ENCODE results near the gene AKT1.

The AKT1 gene

GRCh38 chr14:104806625-104807465 is 11.3 kb upstream of the AKT1 start:
- intact Hi-C loops (cut with micrococcal nuclease): no loop called here
- Mint-ChIP-seq H3K9me3 (no peaks in the 10 kb centered on the region), H3K4me1 (ENCODE audit: low read depth) (peaks cover 35% of the 10 kb centered on the region), H3K27me3 (peaks cover 4% of the 10 kb centered on the region), H3K27ac (peak overlapping the region; percentile 55), H3K4me3 (no peak overlapping the region), H3K36me3 (ENCODE audit: low read depth) (peaks cover under 1% of the 10 kb centered on the region)

GRCh38 chr14:104805941-104806624 is 10.5 kb upstream of the AKT1 start:
- H3K27ac Mint-ChIP-seq: no peak overlapping the region
- no peaks in the 10 kb centered on the region for H3K9me3 Mint-ChIP-seq
- intact Hi-C loops (cut with micrococcal nuclease): no loop called here
- H3K27me3 Mint-ChIP-seq: peaks cover 11% of the 10 kb centered on the region
- peaks cover 8% of the 10 kb centered on the region for H3K36me3 Mint-ChIP-seq (ENCODE audit: low read depth)
- no peak overlapping the region for H3K4me3 Mint-ChIP-seq
- H3K4me1 Mint-ChIP-seq (ENCODE audit: low read depth): peaks cover 42% of the 10 kb centered on the region

DNA sequence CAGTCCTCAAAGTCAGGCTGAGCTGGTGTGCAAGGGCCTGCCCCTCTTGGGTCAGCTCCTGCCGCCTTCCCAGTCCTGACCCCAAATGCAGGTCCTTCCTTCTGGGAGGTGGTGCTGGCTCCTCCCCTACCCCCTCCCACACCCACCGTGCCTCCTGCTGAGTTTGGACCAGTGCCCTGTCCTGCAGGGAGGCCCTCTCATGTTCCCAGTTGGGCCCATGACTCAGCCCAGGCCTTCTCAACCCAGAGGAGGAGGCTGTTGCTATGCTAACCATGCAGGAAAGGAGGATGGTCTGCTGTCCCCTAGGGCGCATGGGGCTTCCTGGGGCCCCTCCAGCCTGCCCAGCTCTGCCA is 9.8 kb upstream of the AKT1 start:
- peaks cover 8% of the 10 kb centered on the region for H3K36me3 Mint-ChIP-seq (ENCODE audit: low read depth)
- H3K27me3 Mint-ChIP-seq: peaks cover 11% of the 10 kb centered on the region
- peaks cover 43% of the 10 kb centered on the region for H3K4me1 Mint-ChIP-seq (ENCODE audit: low read depth)
- H3K27ac Mint-ChIP-seq: no peak overlapping the region
- no peak overlapping the region for H3K4me3 Mint-ChIP-seq
- intact Hi-C loops (cut with micrococcal nuclease): no loop called here
- H3K9me3 Mint-ChIP-seq: no peaks in the 10 kb centered on the region

DNA sequence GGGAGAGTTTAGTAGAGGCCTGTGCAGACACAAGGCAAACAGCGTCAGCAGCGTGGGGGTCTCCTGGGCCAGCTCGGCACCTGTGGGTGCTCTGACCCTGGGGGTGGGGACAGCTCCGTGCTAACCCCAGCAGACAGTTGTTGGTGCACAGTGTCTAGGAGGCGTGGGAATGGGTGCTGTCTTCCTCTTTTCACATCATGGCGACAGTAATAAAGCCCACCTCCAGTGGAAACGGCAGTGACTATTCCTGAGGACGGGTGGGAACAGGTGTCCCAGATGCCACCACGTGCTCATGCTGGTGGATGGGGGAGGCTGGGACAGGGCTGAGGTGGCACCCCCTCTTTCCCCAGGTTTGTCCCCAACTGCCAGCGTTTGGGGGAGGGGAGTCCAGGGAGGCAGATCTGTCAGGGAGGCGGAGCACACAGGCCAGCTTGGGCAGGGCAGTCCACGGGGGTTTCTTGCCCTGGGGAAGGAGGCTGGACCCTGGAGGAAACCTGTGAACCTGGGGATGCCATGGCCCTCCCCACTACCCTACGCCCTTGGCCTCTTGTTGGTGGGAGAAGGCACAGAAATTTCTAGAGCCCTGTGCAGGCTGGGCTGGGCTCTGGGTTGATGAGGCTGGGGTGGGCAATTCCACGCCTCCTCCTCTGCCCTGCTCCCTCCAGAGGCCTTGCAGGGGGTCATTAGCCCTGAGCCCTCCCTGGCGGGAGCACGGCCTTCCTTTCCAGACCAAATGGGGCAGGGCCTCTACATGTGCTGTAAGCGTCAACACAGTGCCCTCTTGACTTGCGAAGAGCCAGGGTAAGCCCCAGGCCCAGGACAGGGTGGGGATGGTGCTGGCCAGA is 9.2 kb upstream of the AKT1 start:
- peaks cover 8% of the 10 kb centered on the region for H3K36me3 Mint-ChIP-seq (ENCODE audit: low read depth)
- H3K27me3 Mint-ChIP-seq: peaks cover 15% of the 10 kb centered on the region
- no peaks in the 10 kb centered on the region for H3K9me3 Mint-ChIP-seq
- no peak overlapping the region for H3K27ac Mint-ChIP-seq
- intact Hi-C loops (cut with micrococcal nuclease): no loop called here
- peaks cover 47% of the 10 kb centered on the region for H3K4me1 Mint-ChIP-seq (ENCODE audit: low read depth)
- no peak overlapping the region for H3K4me3 Mint-ChIP-seq

GRCh38 chr14:104803912-104804410 is 8.4 kb upstream of the AKT1 start:
- Mint-ChIP-seq H3K9me3 (no peaks in the 10 kb centered on the region), H3K27me3 (peaks cover 17% of the 10 kb centered on the region), H3K27ac (no peak overlapping the region), H3K4me1 (ENCODE audit: low read depth) (peaks cover 54% of the 10 kb centered on the region), H3K36me3 (ENCODE audit: low read depth) (peaks cover 8% of the 10 kb centered on the region), H3K4me3 (no peak overlapping the region)
- intact Hi-C loops (cut with micrococcal nuclease): no loop called here

- Mint-ChIP-seq H3K36me3 (ENCODE audit: low read depth) (peaks cover 8% of the 10 kb centered on the region), H3K27ac (no peak overlapping the region), H3K9me3 (no peaks in the 10 kb centered on the region), H3K4me1 (ENCODE audit: low read depth) (peaks cover 60% of the 10 kb centered on the region), H3K4me3 (no peak overlapping the region), H3K27me3 (peaks cover 23% of the 10 kb centered on the region)
- intact Hi-C loops (cut with micrococcal nuclease): no loop called here
Measured at GRCh38 chr14:104803280-104803911, 7.8 kb upstream of the AKT1 start.

DNA sequence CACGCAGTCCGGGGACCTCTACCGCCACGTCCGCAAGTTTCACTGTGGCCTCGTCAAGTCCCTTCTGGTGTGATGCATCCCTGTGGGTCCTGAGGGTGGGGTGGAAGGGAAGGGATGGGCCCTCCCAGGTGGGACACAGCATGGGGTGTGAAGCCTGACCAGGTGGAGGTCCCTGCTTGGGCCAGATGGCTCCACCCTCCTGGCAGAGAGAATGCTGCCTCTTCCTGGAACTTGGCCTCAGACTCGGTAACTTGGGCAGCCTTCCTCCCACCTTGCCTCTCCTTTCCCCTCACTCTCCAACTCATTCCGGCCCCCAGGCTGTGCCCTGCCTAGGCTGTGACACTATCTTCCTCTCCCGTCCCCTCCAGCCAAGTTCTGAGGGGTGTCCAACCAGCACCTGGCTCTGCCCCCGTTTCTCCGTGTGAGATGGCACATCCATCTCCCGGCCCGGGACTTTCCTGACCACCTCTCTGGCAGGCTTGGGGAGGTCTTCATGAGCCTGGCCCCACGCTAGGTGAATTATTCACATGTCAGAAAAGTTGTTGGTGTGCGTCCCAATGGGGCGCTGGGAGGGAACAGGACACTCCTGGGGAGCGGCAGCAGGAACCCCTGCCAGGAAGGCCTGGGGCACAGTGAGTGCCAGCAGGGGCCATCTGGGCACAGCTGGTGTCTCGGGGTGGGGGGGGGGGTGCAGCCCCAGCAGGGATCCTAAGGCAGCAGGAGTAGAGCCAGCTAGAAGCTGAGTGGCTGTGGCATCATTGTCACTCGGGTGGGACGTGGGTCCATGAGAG is 7.0 kb upstream of the AKT1 start:
- H3K36me3 Mint-ChIP-seq (ENCODE audit: low read depth): peaks cover 8% of the 10 kb centered on the region
- H3K9me3 Mint-ChIP-seq: no peaks in the 10 kb centered on the region
- peaks cover 29% of the 10 kb centered on the region for H3K27me3 Mint-ChIP-seq
- no peak overlapping the region for H3K27ac Mint-ChIP-seq
- peaks cover 68% of the 10 kb centered on the region for H3K4me1 Mint-ChIP-seq (ENCODE audit: low read depth)
- no peak overlapping the region for H3K4me3 Mint-ChIP-seq
- intact Hi-C loops (cut with micrococcal nuclease): no loop called here

DNA sequence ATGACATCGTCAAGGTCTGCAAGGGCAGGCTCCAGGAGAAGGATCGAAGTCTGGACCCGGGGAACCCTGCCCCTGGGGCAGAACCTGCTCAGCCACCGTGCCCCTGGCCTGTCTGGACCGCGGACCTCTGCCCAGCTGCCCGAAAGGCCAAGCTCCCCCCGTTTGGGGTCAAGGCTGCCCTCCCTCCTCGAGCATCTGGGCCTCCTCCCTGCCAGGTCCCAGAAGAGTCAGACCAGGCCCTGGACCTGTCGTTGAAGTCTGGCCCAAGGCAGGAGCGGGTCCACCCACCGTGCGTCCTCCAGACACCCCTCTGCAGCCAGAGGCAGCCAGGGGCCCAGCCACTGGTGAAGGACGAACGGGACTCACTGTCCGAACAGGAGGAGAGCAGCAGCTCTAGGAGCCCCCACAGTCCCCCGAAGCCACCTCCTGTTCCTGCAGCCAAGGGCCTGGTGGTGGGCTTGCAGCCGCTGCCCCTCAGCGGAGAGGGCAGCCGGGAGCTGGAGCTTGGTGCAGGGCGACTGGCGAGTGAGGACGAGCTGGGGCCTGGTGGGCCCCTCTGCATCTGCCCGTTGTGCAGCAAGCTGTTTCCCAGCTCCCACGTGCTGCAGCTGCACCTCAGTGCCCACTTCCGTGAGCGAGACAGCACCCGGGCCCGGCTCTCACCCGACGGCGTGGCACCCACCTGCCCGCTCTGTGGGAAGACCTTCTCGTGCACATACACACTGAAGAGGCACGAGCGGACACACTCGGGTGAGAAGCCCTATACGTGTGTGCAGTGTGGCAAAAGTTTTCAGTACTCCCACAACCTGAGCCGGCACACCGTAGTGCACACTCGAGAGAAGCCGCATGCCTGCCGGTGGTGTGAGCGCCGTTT is 6.2 kb upstream of the AKT1 start:
- Mint-ChIP-seq H3K27me3 (peaks cover 29% of the 10 kb centered on the region), H3K9me3 (no peaks in the 10 kb centered on the region), H3K36me3 (ENCODE audit: low read depth) (peaks cover 8% of the 10 kb centered on the region), H3K4me3 (peak overlapping the region; percentile 85), H3K27ac (peak overlapping the region; percentile 65), H3K4me1 (ENCODE audit: low read depth) (peaks cover 70% of the 10 kb centered on the region)
- intact Hi-C loops (cut with micrococcal nuclease): no loop called here

DNA sequence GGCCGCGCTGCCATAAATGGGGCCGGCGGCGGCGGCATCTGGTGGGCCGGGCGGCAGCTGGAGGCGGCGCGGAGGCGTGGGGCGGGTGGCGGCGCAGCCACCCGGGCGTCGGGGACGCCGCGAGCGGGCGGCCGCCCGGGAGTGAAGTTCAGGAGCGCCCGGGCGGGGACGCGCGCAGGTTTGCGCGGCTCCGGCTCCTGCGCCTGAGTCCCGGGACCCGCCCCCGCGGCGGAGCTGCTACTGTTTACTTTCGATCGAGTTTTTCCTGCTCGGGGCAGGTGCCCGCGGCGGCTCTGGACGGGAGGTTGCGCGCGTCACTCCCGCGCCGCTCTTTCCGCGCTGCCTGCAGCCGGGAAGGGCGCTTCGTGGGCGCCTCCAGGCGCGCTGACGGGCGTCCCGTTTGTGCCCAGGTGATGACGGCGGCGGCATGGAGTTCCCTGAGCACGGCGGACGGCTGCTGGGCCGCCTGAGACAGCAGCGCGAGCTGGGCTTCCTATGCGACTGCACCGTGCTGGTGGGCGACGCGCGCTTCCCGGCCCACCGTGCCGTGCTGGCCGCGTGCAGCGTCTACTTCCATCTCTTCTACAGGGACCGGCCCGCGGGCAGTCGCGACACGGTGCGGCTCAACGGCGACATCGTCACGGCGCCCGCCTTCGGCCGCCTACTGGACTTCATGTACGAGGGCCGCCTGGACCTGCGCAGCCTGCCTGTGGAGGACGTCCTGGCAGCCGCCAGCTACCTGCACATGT is 5.4 kb upstream of the AKT1 start, which contains the start of gene ZBTB42:
ZBTB42 (plus strand) TSS at position 331 of the 749 bp plus-strand sequence; CDS start at position 428, 97 bp downstream.
- Mint-ChIP-seq H3K36me3 (ENCODE audit: low read depth) (peaks cover 8% of the 10 kb centered on the region), H3K27ac (peak within 1 kb of the TSS; percentile 65), H3K4me1 (ENCODE audit: low read depth) (peaks cover 71% of the 10 kb centered on the region), H3K4me3 (peak within 1 kb of the TSS; percentile 85), H3K9me3 (no peaks in the 10 kb centered on the region), H3K27me3 (peaks cover 25% of the 10 kb centered on the region)
- intact Hi-C loops (cut with micrococcal nuclease): no loop called here

- peaks cover 73% of the 10 kb centered on the region for H3K4me1 Mint-ChIP-seq (ENCODE audit: low read depth)
Measured at GRCh38 chr14:104800015-104800770, 4.6 kb upstream of the AKT1 start.

More at GRCh38 chr14:104800015-104800770, 4.6 kb upstream of the AKT1 start:
- Mint-ChIP-seq H3K9me3 (no peaks in the 10 kb centered on the region), H3K27me3 (peaks cover 25% of the 10 kb centered on the region), H3K36me3 (ENCODE audit: low read depth) (peaks cover 8% of the 10 kb centered on the region), H3K4me3 (peak overlapping the region; percentile 61), H3K27ac (peak overlapping the region; percentile 56)
- intact Hi-C loops (cut with micrococcal nuclease): no loop called here

Data from dendritic cell treated with granulocyte-macrophage colony-stimulating factor and Interleukin-4, amounts not matched to agents 40 ng/mL and 50 ng/mL, for 4 days (primary cell).